Skin of body (tissue), 2 donors: Measurements from ENCODE around the gene OR2A42. TPM values are rescaled to one million over a fixed set of nuclear protein-coding genes. Genes with fewer than 3 reads are reported as not detected.
"Not testable (repeated sequence)": the region's sequence is repeated elsewhere in the genome, so short reads cannot be mapped to it uniquely, and the experiment has no call there.

Source experiments
- DNase-seq: peaks from one replicate; lab custom pipeline; 2025; lab: John Stamatoyannopoulos, UW
- total RNA-seq: library from RNA; depleted of rRNA; stranded (reverse); fragments of >200 nt; gene quantifications from one replicate; pipeline ENCODE4 v1.2.3, GENCODE V29; 2014

Gene OR2A42
- 0.10 TPM for total RNA-seq

DNA sequence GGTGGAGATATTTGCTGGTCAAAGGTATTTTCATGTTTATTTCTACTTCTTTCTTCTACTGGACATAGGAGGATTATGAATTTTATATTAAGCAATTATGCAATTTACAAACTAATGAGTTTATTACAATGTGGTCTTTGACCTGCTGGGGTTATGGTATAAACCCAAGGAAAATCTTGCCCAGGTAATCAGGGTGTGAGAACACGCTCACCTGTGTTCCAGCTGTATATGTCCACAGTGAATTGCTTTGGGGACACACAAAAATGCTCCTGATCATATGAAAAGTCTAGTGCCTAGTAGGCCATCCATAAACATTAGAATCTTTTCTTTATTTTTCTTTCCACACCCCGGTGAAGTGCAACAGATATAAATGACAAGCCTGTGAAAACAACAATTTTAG is at the start of gene OR2A42:
OR2A42 (minus strand) TSS at position 241 of the 400 bp plus-strand sequence. CDS start 6,762 bp downstream, outside the sequence.
- not testable (repeated sequence) for DNase-seq

GRCh38 chr7:144287171-144287784 is 47.9 kb upstream of the OR2A42 start:
- not testable (repeated sequence) for DNase-seq

DNA sequence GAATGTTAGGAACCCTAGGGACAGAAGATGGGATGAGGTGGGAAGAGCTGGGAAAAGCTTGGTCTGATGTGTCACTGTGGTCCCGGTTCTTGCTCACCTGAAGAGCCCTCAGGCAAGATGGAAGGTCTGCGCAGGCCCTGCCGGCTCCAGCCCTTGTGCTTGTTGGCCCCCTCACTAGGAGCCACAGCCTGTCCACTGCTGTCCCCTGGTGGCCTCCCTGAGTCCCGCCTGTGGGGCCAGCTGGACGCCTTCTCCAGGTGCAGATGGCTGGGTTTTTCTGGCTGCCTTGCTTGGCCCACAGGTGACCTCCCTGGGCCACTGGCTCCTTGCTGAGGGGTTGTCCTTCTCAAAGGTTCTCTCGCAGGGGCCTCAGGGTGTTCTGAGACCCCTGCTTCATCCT is 44.3 kb upstream of the OR2A42 start:
- not testable (repeated sequence) for DNase-seq

GRCh38 chr7:144282490-144282889 is 43.1 kb upstream of the OR2A42 start:
- DNase-seq, result not testable (repeated sequence)

GRCh38 chr7:144281981-144282380 is 42.6 kb upstream of the OR2A42 start:
- not testable (repeated sequence) for DNase-seq

- not testable (repeated sequence) for DNase-seq
These were observed 40.6 kb upstream of the OR2A42 start for GRCh38 chr7:144280010-144280409.

DNA sequence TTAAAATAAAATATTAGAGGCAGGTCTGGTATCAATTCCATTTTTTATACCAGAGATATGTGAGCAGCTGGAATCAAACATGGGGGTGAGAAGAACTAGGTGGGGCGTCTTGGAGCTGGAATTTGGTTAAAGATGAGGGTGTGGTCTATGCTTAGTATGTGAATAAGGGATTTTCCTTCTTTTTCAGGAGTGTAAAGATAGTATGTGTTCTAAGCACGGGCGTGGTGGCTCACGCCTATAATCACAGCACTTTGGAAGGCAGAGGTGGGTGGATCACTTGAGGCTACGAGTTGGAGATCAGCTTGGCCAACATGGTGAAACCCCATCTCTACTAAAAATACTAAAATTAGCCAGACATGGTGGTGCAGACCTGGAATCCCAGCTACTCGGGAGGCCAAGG is 35.9 kb upstream of the OR2A42 start:
- not testable (repeated sequence) for DNase-seq

DNA sequence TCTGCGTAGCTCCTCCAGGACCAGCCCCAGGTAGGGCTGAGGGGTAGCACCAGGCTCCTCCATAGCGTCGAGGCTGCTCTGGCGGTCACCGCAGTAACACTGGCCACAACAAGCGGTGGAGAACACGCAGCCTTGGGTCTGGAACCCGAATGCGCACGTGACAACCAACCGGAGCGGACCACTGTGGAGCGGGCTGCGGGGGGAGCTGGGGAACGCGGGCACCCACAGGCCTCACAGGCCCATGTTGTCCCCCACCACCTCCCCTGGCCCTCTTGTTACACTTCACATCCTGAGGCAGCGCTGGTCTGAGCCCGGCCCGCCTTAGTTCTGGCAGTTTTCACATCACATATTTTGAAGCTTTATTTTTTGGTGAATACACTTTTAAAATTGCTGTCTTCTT is 29.8 kb upstream of the OR2A42 start, which contains the start of gene CTAGE8:
CTAGE8 (minus strand) TSS at position 101 of the 400 bp plus-strand sequence; CDS start at position 63, 38 bp downstream.
- not testable (repeated sequence) for DNase-seq

- DNase-seq, result not testable (repeated sequence)
These were observed 25.3 kb upstream of the OR2A42 start, which contains the start of gene OR2A7 for GRCh38 chr7:144264692-144265091. TSS of gene OR2A7 (minus strand) at chr7:144264792. CDS start at chr7:144259628, 5,164 bp downstream.

GRCh38 chr7:144262128-144262527 is 22.7 kb upstream of the OR2A42 start:
- not testable (repeated sequence) for DNase-seq

GRCh38 chr7:144259067-144259466 is 19.7 kb upstream of the OR2A42 start:
- DNase-seq, result not testable (repeated sequence)

DNA sequence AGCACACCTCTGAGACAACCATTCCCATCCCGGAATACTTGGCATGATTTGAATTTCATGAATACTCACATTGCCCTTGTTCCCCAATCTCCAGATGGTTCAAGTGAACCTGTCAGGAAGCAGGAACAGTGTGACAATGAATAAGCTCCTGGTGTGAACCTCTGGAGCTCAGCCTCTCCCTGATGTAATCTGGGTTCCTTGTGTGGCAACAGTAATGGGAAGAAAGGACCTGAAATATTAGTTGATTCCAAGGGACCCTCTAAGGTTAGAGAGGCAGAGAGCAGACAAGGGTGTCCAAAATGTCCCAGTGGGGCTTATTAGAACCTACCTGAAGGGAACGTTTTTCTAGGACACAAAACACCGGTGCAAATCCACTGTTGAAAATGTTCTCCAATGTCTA is 16.7 kb upstream of the OR2A42 start:
- DNase-seq, result no peak

GRCh38 chr7:144255471-144255897 is 16.1 kb upstream of the OR2A42 start:
- DNase-seq, result no peak

GRCh38 chr7:144252307-144252706 is 12.9 kb upstream of the OR2A42 start:
- DNase-seq, result not testable (repeated sequence)

DNA sequence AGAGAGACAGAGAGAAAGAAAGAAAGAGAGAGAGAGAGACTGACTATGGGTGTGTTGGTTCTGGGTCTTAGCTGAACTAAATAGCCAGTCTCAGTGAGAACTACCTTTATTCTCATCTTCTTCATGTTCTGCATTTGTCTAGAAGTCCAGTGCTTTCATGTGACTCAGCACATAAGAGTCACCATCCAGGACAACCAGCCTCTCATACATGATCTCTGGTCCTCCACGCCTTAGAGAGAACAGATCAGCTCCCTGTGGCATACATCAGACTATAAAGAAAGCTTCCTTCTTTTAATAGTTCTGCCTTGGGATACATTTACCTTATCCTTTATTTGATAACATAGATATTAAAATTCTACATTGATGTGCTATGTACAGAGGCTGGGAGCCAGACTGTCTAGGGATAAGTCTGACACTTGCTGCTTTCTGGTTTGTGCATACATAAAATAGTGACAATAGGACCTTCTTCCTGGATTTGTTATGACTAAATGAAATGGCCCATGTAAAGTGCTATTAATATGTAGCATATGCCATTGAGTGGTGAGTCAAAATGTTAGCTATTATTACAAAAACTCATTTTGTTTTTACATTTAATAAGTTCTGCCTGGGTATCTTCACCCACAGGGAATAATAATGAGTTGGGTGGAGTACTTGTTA is 8.4 kb upstream of the OR2A42 start:
- not testable (repeated sequence) for DNase-seq

GRCh38 chr7:144246967-144247366 is 7.6 kb upstream of the OR2A42 start:
- DNase-seq, result not testable (repeated sequence)

- DNase-seq, result not testable (repeated sequence)
These were observed 6.0 kb upstream of the OR2A42 start for GRCh38 chr7:144245372-144245771.

DNA sequence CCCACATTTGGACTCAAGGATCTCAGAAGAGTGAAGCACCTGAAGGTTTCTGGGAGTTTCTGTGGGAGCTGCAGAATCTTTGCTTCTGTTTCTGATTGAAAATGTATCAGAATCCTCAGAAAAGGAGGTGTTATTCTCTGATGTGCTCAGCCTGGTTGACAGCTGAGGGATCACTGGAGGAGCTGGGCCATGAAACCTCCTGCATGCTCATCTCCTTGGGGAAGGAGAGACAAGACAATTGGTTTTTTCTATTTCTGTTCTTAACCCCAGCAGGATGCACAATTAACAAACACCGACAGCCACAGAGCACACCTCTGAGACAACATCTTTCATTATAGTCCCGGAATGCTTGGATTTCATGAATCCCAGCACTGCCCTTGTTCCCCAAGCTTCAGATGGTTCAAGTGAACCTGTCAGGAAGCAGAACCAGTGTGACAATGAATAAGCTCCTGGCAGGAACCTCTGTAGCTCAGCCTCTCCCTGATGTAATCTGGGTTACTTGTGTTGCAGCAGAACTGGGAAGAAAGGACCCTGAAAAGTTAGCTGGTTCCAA is 799 bp downstream of the OR2A42 start:
- DNase-seq, result not testable (repeated sequence)

DNA sequence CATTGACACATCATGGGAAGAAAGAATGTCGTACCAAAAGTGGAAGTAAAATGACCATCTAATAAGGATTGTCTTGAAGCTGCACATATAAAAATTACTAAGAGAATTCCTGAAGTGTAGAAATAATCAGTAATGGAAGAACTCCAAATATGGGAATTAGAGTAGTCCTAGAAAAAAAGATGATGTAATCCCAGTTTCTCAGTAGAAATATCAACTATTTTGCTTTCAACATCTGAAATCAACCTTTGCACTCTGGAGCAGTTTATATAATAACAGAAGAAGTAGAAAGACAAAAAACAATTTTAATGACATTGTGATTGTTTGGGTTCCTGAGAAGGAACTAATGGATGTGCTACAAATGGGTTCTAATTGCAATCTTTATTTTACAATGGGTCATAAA is 6.4 kb downstream of the OR2A42 start:
- DNase-seq, result not testable (repeated sequence)

DNA sequence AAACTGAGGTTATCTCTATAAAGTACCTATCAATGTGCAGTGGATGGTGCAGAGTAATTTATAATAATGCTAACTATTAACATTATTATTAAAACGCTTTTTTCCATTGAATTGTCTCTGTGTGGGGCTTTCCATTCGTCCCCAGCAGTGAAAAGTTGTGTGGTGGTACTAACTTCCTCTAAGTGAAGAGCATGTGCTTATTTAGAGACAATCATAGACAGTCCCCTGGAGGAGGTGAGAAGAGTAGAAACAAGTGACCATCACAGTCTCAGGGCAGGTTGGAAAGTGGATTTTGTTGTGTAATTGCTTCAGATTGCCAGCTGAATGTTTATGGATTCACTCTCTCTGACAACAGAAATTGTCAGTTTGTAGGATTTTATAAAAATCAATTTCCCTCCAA is 8.4 kb downstream of the OR2A42 start:
- DNase-seq, result not testable (repeated sequence)

DNA sequence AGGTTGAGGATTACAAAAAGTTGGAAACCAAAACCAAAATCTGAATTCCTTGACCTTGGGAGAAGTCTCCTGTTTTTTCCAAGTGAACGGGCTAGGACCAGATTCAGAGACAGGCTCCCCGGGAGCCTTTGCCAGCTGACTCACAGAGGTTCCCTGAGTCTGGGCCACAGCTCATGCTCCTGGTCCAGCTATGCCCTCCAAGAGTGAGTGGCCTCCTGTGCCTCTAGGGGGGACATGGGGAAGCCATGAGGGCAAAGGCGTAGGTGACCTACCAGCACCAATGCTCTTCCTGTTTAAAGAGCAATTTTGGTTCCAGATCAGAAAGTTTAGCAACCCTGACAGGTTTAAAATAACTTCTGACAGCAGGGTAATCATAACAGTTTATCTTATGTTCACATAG is 10.6 kb downstream of the OR2A42 start:
- DNase-seq, result not testable (repeated sequence)

DNA sequence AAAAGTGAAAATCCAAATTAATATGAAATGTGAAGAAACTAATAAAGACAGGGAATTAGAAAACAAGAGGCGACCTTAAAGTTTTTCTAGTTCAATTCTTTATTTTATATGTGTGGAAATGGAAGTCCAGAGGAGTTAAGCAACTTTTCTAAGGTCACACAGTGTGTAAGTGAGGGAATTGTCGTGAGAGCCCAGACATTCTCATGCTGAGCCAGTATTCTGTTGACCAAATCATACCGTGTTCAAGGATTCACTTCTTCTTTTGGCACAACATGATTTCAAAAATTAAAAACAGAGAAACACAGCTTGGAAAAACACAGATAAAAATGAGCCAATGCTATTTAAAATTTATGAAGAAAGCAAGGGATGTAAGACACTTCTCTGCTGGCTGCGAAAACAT is 12.5 kb downstream of the OR2A42 start:
- not testable (repeated sequence) for DNase-seq
